ENCODE results near the gene ACP6.

The ACP6 gene

GRCh38 chr1:147613506-147613905, 56.8 kb downstream of the ACP6 start (continued):
- TF ChIP-seq TOX (CRISPR knock-in tag; IDR thresholded peaks at IDR 0.05; ENCODE audit: borderline replicate concordance) (no peak), ZNF565 (CRISPR knock-in tag; conservative IDR thresholded peaks at IDR 0.05; ENCODE audit: low read depth) (no peak), BACH2 (CRISPR knock-in tag; IDR thresholded peaks at IDR 0.05; ENCODE audit: borderline replicate concordance) (no peak), ZFP30 (CRISPR knock-in tag; IDR thresholded peaks at IDR 0.05) (no peak), ZNF70 (CRISPR knock-in tag; IDR thresholded peaks at IDR 0.05) (no peak), ZFP3 (CRISPR knock-in tag; IDR thresholded peaks at IDR 0.05) (no peak)

DNA sequence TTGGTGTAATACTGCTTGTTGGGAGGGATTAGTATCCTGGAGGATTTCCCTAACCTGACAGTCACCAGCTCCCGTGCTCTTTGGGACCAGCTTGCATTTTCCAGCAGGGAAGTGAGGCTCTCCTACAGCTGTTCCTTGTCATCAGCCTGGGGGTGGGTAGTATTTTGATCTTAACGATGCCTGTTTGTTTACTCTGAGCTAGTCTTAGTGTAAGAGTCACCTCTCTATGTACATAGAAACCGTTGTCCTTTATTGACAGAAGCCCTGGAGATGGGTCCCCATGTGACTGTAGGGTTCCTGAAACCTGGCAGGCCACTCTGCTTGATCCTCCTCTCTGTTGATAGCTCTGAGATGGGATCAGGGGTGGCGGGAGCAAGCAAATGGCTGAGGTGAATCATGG, 58.0 kb downstream of the ACP6 start:
- TF ChIP-seq PPARA (CRISPR knock-in tag; IDR thresholded peaks at IDR 0.05; ENCODE audit: borderline replicate concordance): no peak
- TF ChIP-seq CSDC2 (CRISPR knock-in tag; IDR thresholded peaks at IDR 0.05): no peak
- no peak for TF ChIP-seq ZNF565 (CRISPR knock-in tag; conservative IDR thresholded peaks at IDR 0.05; ENCODE audit: low read depth)
- no peak for TF ChIP-seq ZNF70 (CRISPR knock-in tag; IDR thresholded peaks at IDR 0.05)
- TF ChIP-seq GLIS3 (CRISPR knock-in tag; IDR thresholded peaks at IDR 0.05): no peak
- no peak for TF ChIP-seq CSRNP3 (CRISPR knock-in tag; IDR thresholded peaks at IDR 0.05)
- no peak for TF ChIP-seq POU6F1 (CRISPR knock-in tag; IDR thresholded peaks at IDR 0.05; ENCODE audit: borderline replicate concordance, low read depth)
- no peak for TF ChIP-seq TCF4 (CRISPR knock-in tag; IDR thresholded peaks at IDR 0.05; ENCODE audit: borderline replicate concordance)
- no peak for TF ChIP-seq ZFP30 (CRISPR knock-in tag; IDR thresholded peaks at IDR 0.05)
- no peak for TF ChIP-seq RARB (CRISPR knock-in tag; IDR thresholded peaks at IDR 0.05)
- TF ChIP-seq, protein P1, sequence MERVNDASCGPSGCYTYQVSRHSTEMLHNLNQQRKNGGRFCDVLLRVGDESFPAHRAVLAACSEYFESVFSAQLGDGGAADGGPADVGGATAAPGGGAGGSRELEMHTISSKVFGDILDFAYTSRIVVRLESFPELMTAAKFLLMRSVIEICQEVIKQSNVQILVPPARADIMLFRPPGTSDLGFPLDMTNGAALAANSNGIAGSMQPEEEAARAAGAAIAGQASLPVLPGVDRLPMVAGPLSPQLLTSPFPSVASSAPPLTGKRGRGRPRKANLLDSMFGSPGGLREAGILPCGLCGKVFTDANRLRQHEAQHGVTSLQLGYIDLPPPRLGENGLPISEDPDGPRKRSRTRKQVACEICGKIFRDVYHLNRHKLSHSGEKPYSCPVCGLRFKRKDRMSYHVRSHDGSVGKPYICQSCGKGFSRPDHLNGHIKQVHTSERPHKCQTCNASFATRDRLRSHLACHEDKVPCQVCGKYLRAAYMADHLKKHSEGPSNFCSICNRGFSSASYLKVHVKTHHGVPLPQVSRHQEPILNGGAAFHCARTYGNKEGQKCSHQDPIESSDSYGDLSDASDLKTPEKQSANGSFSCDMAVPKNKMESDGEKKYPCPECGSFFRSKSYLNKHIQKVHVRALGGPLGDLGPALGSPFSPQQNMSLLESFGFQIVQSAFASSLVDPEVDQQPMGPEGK (CRISPR knock-in tag; IDR thresholded peaks at IDR 0.05; ENCODE audit: borderline replicate concordance): no peak
- no peak for TF ChIP-seq BACH2 (CRISPR knock-in tag; IDR thresholded peaks at IDR 0.05; ENCODE audit: borderline replicate concordance)
- TF ChIP-seq ZNF8 (CRISPR knock-in tag; IDR thresholded peaks at IDR 0.05): no peak
- TF ChIP-seq OSR1 (CRISPR knock-in tag; IDR thresholded peaks at IDR 0.05): no peak
- no peak for TF ChIP-seq CREB5 (CRISPR knock-in tag; IDR thresholded peaks at IDR 0.05; ENCODE audit: low read depth)
- TF ChIP-seq TOX (CRISPR knock-in tag; IDR thresholded peaks at IDR 0.05; ENCODE audit: borderline replicate concordance): no peak
- no peak for TF ChIP-seq ZFP3 (CRISPR knock-in tag; IDR thresholded peaks at IDR 0.05)
- TF ChIP-seq TSHZ2 (CRISPR knock-in tag; IDR thresholded peaks at IDR 0.05): no peak
- TF ChIP-seq ARNTL (CRISPR knock-in tag; IDR thresholded peaks at IDR 0.05; ENCODE audit: borderline replicate concordance, low read depth): no peak
- no peak for ATAC-seq

DNA sequence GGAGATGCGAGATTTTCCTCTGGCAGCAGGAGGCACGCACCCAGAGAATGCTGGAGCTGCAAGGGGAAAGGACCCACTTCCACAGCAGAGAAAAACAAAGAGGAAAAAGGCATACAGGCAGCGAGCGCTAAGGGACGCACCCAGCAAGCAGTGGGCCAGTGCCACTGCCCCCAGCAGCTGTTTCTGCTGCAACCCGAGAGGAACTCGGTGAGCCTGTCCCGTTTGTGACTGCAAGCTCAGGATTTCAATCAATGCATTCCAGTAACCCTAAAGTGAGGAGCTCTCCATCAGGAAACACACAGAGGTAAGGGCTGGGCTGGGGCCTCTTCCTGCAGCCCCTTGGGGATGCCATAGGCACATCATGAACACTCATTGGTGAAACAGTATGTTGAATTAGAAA, 58.7 kb downstream of the ACP6 start:
- no peak for ATAC-seq
- TF ChIP-seq BACH2 (CRISPR knock-in tag; IDR thresholded peaks at IDR 0.05; ENCODE audit: borderline replicate concordance): no peak
- no peak for TF ChIP-seq ESRRG (CRISPR knock-in tag; IDR thresholded peaks at IDR 0.05)
- TF ChIP-seq SNAI2 (CRISPR knock-in tag; IDR thresholded peaks at IDR 0.05): no peak
- TF ChIP-seq ZNF70 (CRISPR knock-in tag; IDR thresholded peaks at IDR 0.05): no peak
- TF ChIP-seq ZFP30 (CRISPR knock-in tag; IDR thresholded peaks at IDR 0.05): no peak
- TF ChIP-seq CREB5 (CRISPR knock-in tag; IDR thresholded peaks at IDR 0.05; ENCODE audit: low read depth): no peak
- TF ChIP-seq ARNTL (CRISPR knock-in tag; IDR thresholded peaks at IDR 0.05; ENCODE audit: borderline replicate concordance, low read depth): no peak
- no peak for TF ChIP-seq TSHZ2 (CRISPR knock-in tag; IDR thresholded peaks at IDR 0.05)
- no peak for TF ChIP-seq TCF4 (CRISPR knock-in tag; IDR thresholded peaks at IDR 0.05; ENCODE audit: borderline replicate concordance)
- TF ChIP-seq PPARA (CRISPR knock-in tag; IDR thresholded peaks at IDR 0.05; ENCODE audit: borderline replicate concordance): no peak
- no peak for TF ChIP-seq RARB (CRISPR knock-in tag; IDR thresholded peaks at IDR 0.05)
- no peak for TF ChIP-seq TOX (CRISPR knock-in tag; IDR thresholded peaks at IDR 0.05; ENCODE audit: borderline replicate concordance)
- no peak for TF ChIP-seq CSRNP3 (CRISPR knock-in tag; IDR thresholded peaks at IDR 0.05)
- TF ChIP-seq GLIS3 (CRISPR knock-in tag; IDR thresholded peaks at IDR 0.05): no peak

Measured in SK-N-SH treated with all-trans-retinoic acid at 6 μM for 48 hours (cell line).